ENCODE data around the gene BRCC3. TPM values are rescaled to one million over a fixed set of nuclear protein-coding genes. Genes with fewer than 3 reads are reported as not detected.

Gene BRCC3
- total RNA-seq, 1 experiment from 2014 or later, result 21.3 TPM

GRCh38 chrX:155143959-155144548 is 72.7 kb downstream of the BRCC3 start:
- Histone ChIP-seq H3K9ac (ENCODE audit: low read length) (no peak overlapping the region), H3K4me1 (ENCODE audit: control insufficient read depth in 1 of 2, insufficient read depth in 2 of 2, low read length in 2 of 2) (no peaks in the 10 kb centered on the region), H3K9me2 (ENCODE audit: insufficient read depth) (no peaks in the 10 kb centered on the region), H3K36me3 (ENCODE audit: control insufficient read depth in 1 of 2, insufficient read depth in 2 of 2, low read length in 2 of 2) (no peaks in the 10 kb centered on the region), H2AFZ (ENCODE audit: low read depth, low read length, poor library complexity, severe bottlenecking) (no peak overlapping the region), H3K27me3 (ENCODE audit: insufficient read depth, low read length) (no peaks in the 10 kb centered on the region), H3K27ac (ENCODE audit: low read depth, low read length) (no peak overlapping the region), H3K4me3 (replicated peaks in 1 of 2; ENCODE audit: low read depth in 1 of 2, low read length in 2 of 2) (no peak overlapping the region), H3K79me2 (ENCODE audit: insufficient read depth, low read length) (no peaks in the 10 kb centered on the region), H3K9me3 (ENCODE audit: control insufficient read depth in 1 of 2, insufficient read depth in 1 of 2, low read depth in 1 of 2, low read length in 2 of 2) (no peaks in the 10 kb centered on the region), H3K4me2 (ENCODE audit: low read length) (no peak overlapping the region), H4K20me1 (ENCODE audit: insufficient read depth) (no peaks in the 10 kb centered on the region)
- intact Hi-C loops (cut with micrococcal nuclease), result no loop called here
- ChIA-PET POLR2A (no interaction called here), CTCF (no interaction called here), RAD21 (ENCODE audit: low non-redundant PET in 1 of 2, low total read pairs in 2 of 2, uncharacterized antibody in 2 of 2, unreplicated experiment in 2 of 2) (no interaction called here)
- ATAC-seq (no peak), DNase-seq (ENCODE audit: low read depth, low spot score) (no peak)
- no TSS peak for BruUV-seq (replicated peaks)
- TF ChIP-seq EZH2 (IDR thresholded peaks at IDR 0.05) (no peak), FOSL1 (IDR thresholded peaks at IDR 0.05; ENCODE audit: low read depth) (no peak), JUND (IDR thresholded peaks at IDR 0.05) (no peak), POLR2AphosphoS5 (IDR thresholded peaks at IDR 0.05; ENCODE audit: low read depth, low read length) (no peak), ATF3 (IDR thresholded peaks at IDR 0.05) (no peak), CTCF (IDR thresholded peaks at IDR 0.05 in 2 of 3, conservative IDR thresholded peaks at IDR 0.05 in 1 of 3; ENCODE audit: borderline replicate concordance in 1 of 3, insufficient read depth in 1 of 3, low read depth in 2 of 3, low read length in 2 of 3) (no peak), SRF (IDR thresholded peaks at IDR 0.05; ENCODE audit: low read depth) (no peak), REST (IDR thresholded peaks at IDR 0.05; ENCODE audit: low read depth) (no peak), SP1 (IDR thresholded peaks at IDR 0.05; ENCODE audit: low read depth) (no peak), CEBPB (IDR thresholded peaks at IDR 0.05; ENCODE audit: low read depth) (no peak)
